ENCODE data around the gene GPR42.

The GPR42 gene

DNA sequence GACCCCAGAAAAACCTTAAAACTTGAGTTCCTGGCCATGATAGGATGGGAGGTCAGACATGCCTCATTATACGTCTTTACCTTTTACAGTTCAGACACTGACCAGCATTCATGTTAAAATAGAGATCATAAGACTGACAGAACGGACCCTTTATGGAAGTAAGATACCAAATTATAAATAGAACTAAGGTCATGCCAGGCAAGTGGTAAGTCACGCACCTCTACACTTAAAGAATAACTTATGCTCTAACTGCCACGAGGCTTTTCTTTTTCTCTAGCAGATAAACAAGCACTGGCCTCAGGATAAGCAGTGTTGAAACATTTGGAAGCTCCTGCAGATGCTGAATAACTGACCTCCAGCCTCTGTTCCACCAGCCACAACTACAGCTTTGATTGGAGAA is 28.4 kb downstream of the GPR42 start:
- Histone ChIP-seq H3K4me1 (ENCODE audit: control insufficient read depth, insufficient read depth, low read length) (no peaks in the 10 kb centered on the region), H3K9me3 (ENCODE audit: control insufficient read depth, insufficient read depth, low read depth, low read length) (peaks cover under 1% of the 10 kb centered on the region; the same call in 1 of the 2 replicates), H3K4me3 (ENCODE audit: low read depth, low read length) (no peak overlapping the region), H3K36me3 (ENCODE audit: control insufficient read depth in 2 of 2, insufficient read depth in 1 of 2, low read length in 2 of 2) (no peaks in the 10 kb centered on the region), H3K27ac (ENCODE audit: extremely low read depth, low read depth, low read length) (no peak overlapping the region)
- POLR2A ChIA-PET = no interaction called here
- CTCF ChIA-PET = no interaction called here
- TF ChIP-seq ZNF843 (tag by site-specific recombination; IDR thresholded peaks at IDR 0.05) (no peak), ZFHX2 (tag by site-specific recombination; conservative IDR thresholded peaks at IDR 0.05) (no peak), ZNF629 (tag by site-specific recombination; IDR thresholded peaks at IDR 0.05) (no peak), KLF16 (tag by site-specific recombination; IDR thresholded peaks at IDR 0.05) (no peak), ZNF626 (tag by site-specific recombination; IDR thresholded peaks at IDR 0.05) (no peak), ZNF266 (tag by site-specific recombination; IDR thresholded peaks at IDR 0.05; ENCODE audit: low read depth) (no peak), ZNF214 (tag by site-specific recombination; IDR thresholded peaks at IDR 0.05; ENCODE audit: borderline replicate concordance) (no peak), ZNF670 (tag by site-specific recombination; IDR thresholded peaks at IDR 0.05; ENCODE audit: low read depth) (no peak), ZBTB1 (tag by site-specific recombination; IDR thresholded peaks at IDR 0.05) (no peak), ZNF660 (tag by site-specific recombination; IDR thresholded peaks at IDR 0.05) (no peak), ZNF664 (tag by site-specific recombination; IDR thresholded peaks at IDR 0.05) (no peak), ZNF792 (tag by site-specific recombination; IDR thresholded peaks at IDR 0.05) (no peak), ZNF133 (tag by site-specific recombination; IDR thresholded peaks at IDR 0.05) (no peak), KLF9 (tag by site-specific recombination; IDR thresholded peaks at IDR 0.05; ENCODE audit: low read depth) (no peak)
- TF ChIP-seq, protein P1, sequence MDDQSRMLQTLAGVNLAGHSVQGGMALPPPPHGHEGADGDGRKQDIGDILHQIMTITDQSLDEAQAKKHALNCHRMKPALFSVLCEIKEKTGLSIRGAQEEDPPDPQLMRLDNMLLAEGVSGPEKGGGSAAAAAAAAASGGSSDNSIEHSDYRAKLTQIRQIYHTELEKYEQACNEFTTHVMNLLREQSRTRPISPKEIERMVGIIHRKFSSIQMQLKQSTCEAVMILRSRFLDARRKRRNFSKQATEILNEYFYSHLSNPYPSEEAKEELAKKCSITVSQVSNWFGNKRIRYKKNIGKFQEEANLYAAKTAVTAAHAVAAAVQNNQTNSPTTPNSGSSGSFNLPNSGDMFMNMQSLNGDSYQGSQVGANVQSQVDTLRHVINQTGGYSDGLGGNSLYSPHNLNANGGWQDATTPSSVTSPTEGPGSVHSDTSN (CRISPR knock-in tag; IDR thresholded peaks at IDR 0.05) = no peak

DNA sequence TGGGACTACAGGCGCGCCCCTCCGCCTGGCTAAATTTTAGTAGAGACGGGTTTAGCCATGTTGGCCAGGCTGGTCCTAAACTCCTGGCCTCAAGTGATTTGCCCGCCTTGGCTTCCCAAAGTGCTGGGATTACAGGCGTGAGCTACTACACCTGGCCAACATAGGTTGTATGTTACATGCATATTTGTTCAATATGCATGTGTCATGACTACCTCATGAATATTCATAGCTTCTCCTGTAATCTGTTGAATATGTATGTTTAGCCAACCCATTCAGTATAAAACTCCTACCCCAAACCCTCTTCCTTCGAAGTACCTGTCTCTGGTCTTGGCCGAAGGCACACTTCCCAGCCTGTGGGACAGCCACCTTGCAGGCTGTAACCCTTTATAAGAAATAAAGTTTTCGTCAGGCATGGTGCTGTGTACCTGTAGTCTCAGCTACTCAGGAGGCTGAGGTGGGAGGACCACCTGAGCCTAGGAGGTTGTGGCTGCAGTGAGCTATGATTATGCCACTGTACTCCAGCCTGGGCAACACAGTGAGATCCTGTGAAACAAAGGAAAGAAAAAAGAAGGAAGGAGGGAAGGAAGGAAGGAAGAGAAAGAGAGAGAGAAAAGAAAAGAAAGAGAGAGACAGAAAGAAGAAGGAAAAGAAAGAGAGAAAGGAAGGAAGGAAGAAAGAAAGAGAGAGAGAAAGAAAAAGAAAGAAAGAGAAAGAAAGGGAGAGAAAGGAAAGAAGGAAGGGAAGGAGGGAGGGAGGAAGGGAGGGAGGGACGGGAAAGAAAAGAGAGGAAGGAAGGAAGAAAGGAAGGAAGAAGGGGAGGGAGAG is 29.3 kb downstream of the GPR42 start:
- H3K36me3 ChIP-seq (ENCODE audit: control insufficient read depth in 2 of 2, insufficient read depth in 1 of 2, low read length in 2 of 2) = no peaks in the 10 kb centered on the region
- no peak overlapping the region for H3K4me3 ChIP-seq (ENCODE audit: low read depth, low read length)
- ChIA-PET CTCF (interaction anchor here (1.6 to 1.7 kb wide), 2 partner anchors 47 to 110 kb away, joined by 4 to 7 read pairs; no protein-coding TSS in a partner anchor), POLR2A (no interaction called here)
- TF ChIP-seq PRDM1 (tag by site-specific recombination; IDR thresholded peaks at IDR 0.05) (peak; percentile 84), ZNF747 (tag by site-specific recombination; IDR thresholded peaks at IDR 0.05) (no peak), ZNF366 (tag by site-specific recombination; conservative IDR thresholded peaks at IDR 0.05) (peak; percentile 96), KLF16 (tag by site-specific recombination; IDR thresholded peaks at IDR 0.05) (no peak), ZNF521 (tag by site-specific recombination; IDR thresholded peaks at IDR 0.05) (0 out of 2 replicates have a peak, but pooled peaks have one; percentile 32), ZNF121 (tag by site-specific recombination; IDR thresholded peaks at IDR 0.05) (peak; percentile 84; the same call in 1 of the 2 replicates), ZNF24 (tag by site-specific recombination; IDR thresholded peaks at IDR 0.05) (no peak), ZNF600 (tag by site-specific recombination; IDR thresholded peaks at IDR 0.05) (no peak)
- TF ChIP-seq, protein P2, sequence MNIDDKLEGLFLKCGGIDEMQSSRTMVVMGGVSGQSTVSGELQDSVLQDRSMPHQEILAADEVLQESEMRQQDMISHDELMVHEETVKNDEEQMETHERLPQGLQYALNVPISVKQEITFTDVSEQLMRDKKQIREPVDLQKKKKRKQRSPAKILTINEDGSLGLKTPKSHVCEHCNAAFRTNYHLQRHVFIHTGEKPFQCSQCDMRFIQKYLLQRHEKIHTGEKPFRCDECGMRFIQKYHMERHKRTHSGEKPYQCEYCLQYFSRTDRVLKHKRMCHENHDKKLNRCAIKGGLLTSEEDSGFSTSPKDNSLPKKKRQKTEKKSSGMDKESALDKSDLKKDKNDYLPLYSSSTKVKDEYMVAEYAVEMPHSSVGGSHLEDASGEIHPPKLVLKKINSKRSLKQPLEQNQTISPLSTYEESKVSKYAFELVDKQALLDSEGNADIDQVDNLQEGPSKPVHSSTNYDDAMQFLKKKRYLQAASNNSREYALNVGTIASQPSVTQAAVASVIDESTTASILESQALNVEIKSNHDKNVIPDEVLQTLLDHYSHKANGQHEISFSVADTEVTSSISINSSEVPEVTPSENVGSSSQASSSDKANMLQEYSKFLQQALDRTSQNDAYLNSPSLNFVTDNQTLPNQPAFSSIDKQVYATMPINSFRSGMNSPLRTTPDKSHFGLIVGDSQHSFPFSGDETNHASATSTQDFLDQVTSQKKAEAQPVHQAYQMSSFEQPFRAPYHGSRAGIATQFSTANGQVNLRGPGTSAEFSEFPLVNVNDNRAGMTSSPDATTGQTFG (tag by site-specific recombination; IDR thresholded peaks at IDR 0.05; ENCODE audit: borderline replicate concordance) = 0 out of 2 replicates have a peak, but pooled peaks have one; percentile 15
- H3K9me3 ChIP-seq (ENCODE audit: control insufficient read depth, insufficient read depth, low read depth, low read length) = no peaks in the 10 kb centered on the region
- H3K27ac ChIP-seq (ENCODE audit: extremely low read depth, low read depth, low read length) = no peak overlapping the region
- no peaks in the 10 kb centered on the region for H3K4me1 ChIP-seq (ENCODE audit: control insufficient read depth, insufficient read depth, low read length)
